GM12892 (cell line): ENCODE data around the gene GMIP.

Experiments used
- DNase-seq: peaks from one replicate; pipeline ENCODE4 v3.0.0; 2011; ENCODE audit not compliant: insufficient read length
- FAIRE-seq: peaks from 2 replicates; lab custom pipeline; 2011; peaks lifted over from hg19 to GRCh38; lab: Jason Lieb, UNC
- POLR2A ChIP-seq: IDR thresholded peaks from 2 replicates; pipeline ENCODE4 v1.6.1; 2011; ENCODE audit warnings: low read depth, low read length, control low read depth
- POLR2AphosphoS5 ChIP-seq: IDR thresholded peaks from 2 replicates; pipeline ENCODE4 v1.6.1; 2011; ENCODE audit warnings: low read depth, low read length, control low read depth
- TAF1 ChIP-seq: IDR thresholded peaks from 2 replicates; pipeline ENCODE4 v1.6.1; 2011; ENCODE audit warnings: low read depth, mild to moderate bottlenecking, control low read depth, low read length, borderline replicate concordance

GMIP gene

GRCh38 chr19:19632661-19633060 lies 10.8 kb downstream of the GMIP start:
- no peak for TF ChIP-seq TAF1
- no peak for TF ChIP-seq POLR2AphosphoS5
- no peak for TF ChIP-seq POLR2A
- DNase-seq (no peak), FAIRE-seq (no peak)

GRCh38 chr19:19631346-19631745 lies 12.1 kb downstream of the GMIP start:
- no peak for DNase-seq
- TF ChIP-seq POLR2A = no peak
- TF ChIP-seq POLR2AphosphoS5 = no peak
- no peak for TF ChIP-seq TAF1

GRCh38 chr19:19630426-19630825 lies 13.0 kb downstream of the GMIP start:
- DNase-seq (no peak), FAIRE-seq (no peak)
- TF ChIP-seq TAF1 (no peak), POLR2A (no peak), POLR2AphosphoS5 (0 out of 2 replicates have a peak, but pooled peaks have one; percentile 15)

More at GRCh38 chr19:19631346-19631745, 12.1 kb downstream of the GMIP start:
- FAIRE-seq = no peak

GRCh38 chr19:19630062-19630414 lies 13.4 kb downstream of the GMIP start:
- DNase-seq (no peak), FAIRE-seq (no peak)
- no peak for TF ChIP-seq POLR2A
- TF ChIP-seq POLR2AphosphoS5 = no peak
- TF ChIP-seq TAF1 = no peak

GRCh38 chr19:19628501-19629134 lies 14.8 kb downstream of the GMIP start:
- TF ChIP-seq POLR2A = 0 out of 2 replicates have a peak, but pooled peaks have one; percentile 46
- TF ChIP-seq TAF1 = no peak
- DNase-seq (no peak), FAIRE-seq (no peak)

- FAIRE-seq = peak; percentile 88
- peak; percentile 97 for DNase-seq
- TF ChIP-seq POLR2A = peak; percentile 55
- TF ChIP-seq POLR2AphosphoS5 = peak; percentile 60
- TF ChIP-seq TAF1 = no peak
Observed at GRCh38 chr19:19627621-19628500, 15.6 kb downstream of the GMIP start, which contains the start of gene LPAR2. TSS of gene LPAR2 (minus strand) at chr19:19628220. CDS start at chr19:19627275, 945 bp downstream.

GRCh38 chr19:19626516-19627472 lies 16.7 kb downstream of the GMIP start:
- DNase-seq (no peak), FAIRE-seq (no peak)
- no peak; the same call in 1 of the 2 replicates for TF ChIP-seq POLR2AphosphoS5
- TF ChIP-seq TAF1 = no peak
- peak; percentile 8; the same call in 1 of the 2 replicates for TF ChIP-seq POLR2A

- no peak for FAIRE-seq
- no peak for DNase-seq
- no peak for TF ChIP-seq POLR2A
- TF ChIP-seq POLR2AphosphoS5 = no peak
- TF ChIP-seq TAF1 = no peak
Observed at GRCh38 chr19:19624032-19624570, 19.4 kb downstream of the GMIP start.

- no peak for FAIRE-seq
- TF ChIP-seq TAF1 (no peak), POLR2AphosphoS5 (no peak), POLR2A (no peak)
- DNase-seq = no peak
Observed at GRCh38 chr19:19623383-19623782, 20.1 kb downstream of the GMIP start.

GRCh38 chr19:19619849-19620210 lies 23.6 kb downstream of the GMIP start:
- FAIRE-seq (no peak), DNase-seq (no peak)
- no peak for TF ChIP-seq POLR2A
- no peak for TF ChIP-seq POLR2AphosphoS5
- no peak for TF ChIP-seq TAF1

- FAIRE-seq (no peak), DNase-seq (no peak)
- TF ChIP-seq POLR2A = no peak
- TF ChIP-seq POLR2AphosphoS5 = no peak
- no peak for TF ChIP-seq TAF1
Observed at GRCh38 chr19:19619181-19619848, 24.1 kb downstream of the GMIP start.
